ENCODE data around the gene EPB41L2. TPM values are rescaled to one million over a fixed set of nuclear protein-coding genes. Genes with fewer than 3 reads are reported as not detected.
"Not testable (repeated sequence)": the region's sequence is repeated elsewhere in the genome, so short reads cannot be mapped to it uniquely, and the experiment has no call there.

Gene EPB41L2
- total RNA-seq, 4 donors from 2014 or later, result 104 to 317 (median 144) TPM

- no peak for DNase-seq (ENCODE audit: low spot score)
- TF ChIP-seq CTCF (IDR thresholded peaks at IDR 0.05), result no peak
- ATAC-seq (ENCODE audit: low FRiP score), result no peak
Measured at GRCh38 chr6:130920969-130921368, 142.1 kb downstream of the EPB41L2 start.

- no peak for DNase-seq (ENCODE audit: low spot score)
- no peak for ATAC-seq (ENCODE audit: low FRiP score)
- no peak for TF ChIP-seq CTCF (IDR thresholded peaks at IDR 0.05)
Measured at GRCh38 chr6:130918171-130918570, 144.9 kb downstream of the EPB41L2 start.

GRCh38 chr6:130915606-130916005, 147.4 kb downstream of the EPB41L2 start:
- DNase-seq (ENCODE audit: low spot score); ATAC-seq (ENCODE audit: low FRiP score): not testable (repeated sequence)

DNA sequence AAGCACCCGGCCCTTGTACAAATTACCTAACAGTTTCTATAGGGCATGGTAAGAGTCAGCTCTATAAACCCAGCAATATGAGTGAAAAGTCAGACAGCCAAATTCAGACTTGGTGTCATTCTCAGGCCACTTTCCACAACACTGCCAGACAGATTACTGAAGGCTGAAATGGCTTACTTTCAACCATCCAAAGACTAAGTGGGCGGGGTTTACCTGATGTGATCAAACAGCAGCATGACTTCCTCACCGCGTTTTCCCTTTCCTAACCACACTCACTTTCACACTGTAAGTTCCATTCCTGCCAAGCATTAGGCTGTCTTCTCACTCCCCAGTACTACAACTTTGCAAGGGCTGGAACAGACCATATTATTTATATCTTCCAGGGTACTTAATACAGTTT, 149.9 kb downstream of the EPB41L2 start:
- TF ChIP-seq CTCF (IDR thresholded peaks at IDR 0.05), result no peak
- DNase-seq (ENCODE audit: low spot score) (no peak), ATAC-seq (ENCODE audit: low FRiP score) (no peak)

DNA sequence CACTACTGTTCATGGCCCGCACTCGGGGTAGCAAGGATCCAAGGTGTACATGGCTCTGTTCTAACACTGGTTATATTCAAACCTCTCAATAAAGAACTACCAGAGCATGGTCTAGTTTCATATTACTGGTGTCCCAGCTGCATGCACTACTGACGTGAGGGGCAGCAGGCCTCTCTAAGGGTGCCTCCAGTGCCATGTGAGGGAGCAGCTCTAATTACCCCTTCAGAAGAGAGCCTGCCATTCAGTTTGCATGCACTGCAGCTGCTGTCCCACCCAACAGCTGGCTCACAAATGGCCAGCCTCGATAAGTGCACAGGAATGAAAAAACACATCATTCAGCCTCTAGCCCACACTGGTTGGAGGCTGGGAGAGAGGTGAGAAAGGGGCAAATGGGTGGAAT, 150.6 kb downstream of the EPB41L2 start:
- DNase-seq (ENCODE audit: low spot score) (no peak), ATAC-seq (ENCODE audit: low FRiP score) (no peak)
- no peak for TF ChIP-seq CTCF (IDR thresholded peaks at IDR 0.05)

GRCh38 chr6:130908958-130909357, 154.1 kb downstream of the EPB41L2 start:
- ATAC-seq (ENCODE audit: low FRiP score) (no peak), DNase-seq (ENCODE audit: low spot score) (no peak)
- no peak for TF ChIP-seq CTCF (IDR thresholded peaks at IDR 0.05)

GRCh38 chr6:130908188-130908587, 154.9 kb downstream of the EPB41L2 start:
- no peak for ATAC-seq (ENCODE audit: low FRiP score)

More at GRCh38 chr6:130908188-130908587, 154.9 kb downstream of the EPB41L2 start:
- TF ChIP-seq CTCF (IDR thresholded peaks at IDR 0.05), result no peak
- DNase-seq (ENCODE audit: low spot score), result no peak

Measured in omental fat pad (tissue), 4 donors.